HG03575 (cell line): ENCODE results near the gene ELOA.

Source experiments
- ATAC-seq: cut with Tn5 transposase; IDR thresholded peaks from one replicate; pipeline ENCODE4 v1.9.1; 2021; ENCODE audit not compliant: unreplicated experiment, insufficient number of reproducible peaks, low FRiP score; ENCODE audit errors: extremely low read depth

The ELOA gene, protein sequence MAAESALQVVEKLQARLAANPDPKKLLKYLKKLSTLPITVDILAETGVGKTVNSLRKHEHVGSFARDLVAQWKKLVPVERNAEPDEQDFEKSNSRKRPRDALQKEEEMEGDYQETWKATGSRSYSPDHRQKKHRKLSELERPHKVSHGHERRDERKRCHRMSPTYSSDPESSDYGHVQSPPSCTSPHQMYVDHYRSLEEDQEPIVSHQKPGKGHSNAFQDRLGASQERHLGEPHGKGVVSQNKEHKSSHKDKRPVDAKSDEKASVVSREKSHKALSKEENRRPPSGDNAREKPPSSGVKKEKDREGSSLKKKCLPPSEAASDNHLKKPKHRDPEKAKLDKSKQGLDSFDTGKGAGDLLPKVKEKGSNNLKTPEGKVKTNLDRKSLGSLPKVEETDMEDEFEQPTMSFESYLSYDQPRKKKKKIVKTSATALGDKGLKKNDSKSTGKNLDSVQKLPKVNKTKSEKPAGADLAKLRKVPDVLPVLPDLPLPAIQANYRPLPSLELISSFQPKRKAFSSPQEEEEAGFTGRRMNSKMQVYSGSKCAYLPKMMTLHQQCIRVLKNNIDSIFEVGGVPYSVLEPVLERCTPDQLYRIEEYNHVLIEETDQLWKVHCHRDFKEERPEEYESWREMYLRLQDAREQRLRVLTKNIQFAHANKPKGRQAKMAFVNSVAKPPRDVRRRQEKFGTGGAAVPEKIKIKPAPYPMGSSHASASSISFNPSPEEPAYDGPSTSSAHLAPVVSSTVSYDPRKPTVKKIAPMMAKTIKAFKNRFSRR

DNA sequence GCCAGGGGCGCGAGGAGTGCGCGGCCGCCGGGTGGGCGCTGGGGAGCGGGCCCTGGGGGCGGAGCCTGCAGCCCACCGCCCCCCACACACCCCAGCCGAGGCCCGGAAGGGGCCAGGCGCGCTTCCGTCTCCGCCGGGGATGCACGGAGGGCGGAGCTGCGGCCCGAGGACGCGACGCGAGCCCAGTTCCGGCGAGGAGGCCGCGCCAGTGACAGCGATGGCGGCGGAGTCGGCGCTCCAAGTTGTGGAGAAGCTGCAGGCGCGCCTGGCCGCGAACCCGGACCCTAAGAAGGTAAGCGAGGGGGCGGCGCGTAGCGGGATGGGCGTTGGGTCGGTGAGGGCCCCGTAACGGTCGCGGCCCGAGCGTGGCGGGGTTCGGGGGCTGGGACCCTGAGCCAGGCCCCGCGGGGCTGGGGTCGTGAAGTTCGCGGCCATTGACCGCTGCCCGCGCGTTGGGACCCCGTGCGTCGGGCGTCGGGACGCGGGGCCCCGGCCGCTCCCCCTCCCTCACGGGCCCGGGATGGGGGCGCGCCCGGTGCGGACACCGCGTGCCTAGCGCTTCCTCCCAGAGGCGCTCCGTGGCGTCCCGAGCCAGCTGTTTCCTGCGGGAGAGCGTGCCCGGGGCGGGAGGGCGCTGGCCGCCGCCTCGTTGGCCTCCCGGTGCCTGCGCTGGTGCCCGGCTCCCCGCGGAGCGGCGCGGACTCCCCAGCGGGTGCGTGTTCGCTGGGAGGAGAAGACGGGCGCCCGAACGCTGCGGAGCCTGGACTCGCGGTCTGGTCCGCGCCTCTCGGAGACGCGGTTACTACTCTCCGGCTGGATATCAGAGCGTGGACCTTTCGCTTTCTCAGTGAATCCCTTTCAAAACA, at the start of gene ELOA:
TSS of gene ELOA (plus strand) at position 185 of the 866 bp plus-strand sequence. CDS start at position 218, 33 bp downstream.
- no peak for ATAC-seq

DNA sequence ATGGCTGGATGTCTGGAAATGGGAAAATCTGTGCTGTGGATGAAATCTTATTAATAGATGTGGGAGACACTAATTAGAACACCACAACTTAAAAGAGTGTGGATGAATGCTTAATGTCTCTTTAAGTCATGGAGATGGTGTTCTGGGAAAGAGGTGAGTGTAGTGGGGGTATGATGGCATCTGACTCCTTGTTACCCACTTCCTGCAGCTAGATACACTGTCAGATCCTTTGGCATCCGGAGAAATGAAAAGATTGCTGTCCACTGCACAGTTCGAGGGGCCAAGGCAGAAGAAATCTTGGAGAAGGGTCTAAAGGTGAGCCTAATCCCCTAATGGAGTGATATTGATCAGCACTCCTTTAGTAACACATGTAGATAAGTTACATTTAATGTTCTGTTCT, 49.7 kb upstream of the ELOA start:
- no peak for ATAC-seq

DNA sequence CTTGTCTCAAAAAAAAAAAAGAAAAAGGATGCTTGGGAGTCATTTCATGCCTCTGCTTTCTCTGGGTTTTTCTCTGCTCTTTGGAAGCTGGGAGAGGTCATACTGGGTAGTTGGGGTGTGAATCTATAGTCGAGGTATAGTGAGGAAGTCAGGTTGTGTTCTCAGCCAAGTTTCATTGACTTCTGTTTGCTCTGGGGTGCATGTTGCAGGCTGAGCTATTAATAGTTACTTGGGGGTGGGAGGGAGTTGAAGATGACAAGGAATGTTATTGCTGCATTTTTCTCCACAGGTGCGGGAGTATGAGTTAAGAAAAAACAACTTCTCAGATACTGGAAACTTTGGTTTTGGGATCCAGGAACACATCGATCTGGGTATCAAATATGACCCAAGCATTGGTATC, 48.9 kb upstream of the ELOA start:
- ATAC-seq: no peak

DNA sequence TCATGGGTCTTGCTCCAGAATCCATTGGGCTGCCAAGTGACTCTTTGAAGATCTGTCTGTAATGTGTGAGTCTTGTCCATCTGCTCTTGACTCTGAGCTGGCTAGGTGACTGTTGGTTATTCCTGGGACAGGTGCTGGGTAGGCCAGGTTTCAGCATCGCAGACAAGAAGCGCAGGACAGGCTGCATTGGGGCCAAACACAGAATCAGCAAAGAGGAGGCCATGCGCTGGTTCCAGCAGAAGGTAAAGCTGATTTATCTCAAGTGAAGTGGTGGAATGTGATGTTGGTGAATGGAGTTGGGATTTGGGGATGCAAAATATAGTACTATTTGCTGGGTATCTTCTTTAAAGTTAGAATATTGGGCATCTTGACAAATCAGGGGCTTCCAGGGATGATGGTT, 47.6 kb upstream of the ELOA start:
- no peak for ATAC-seq

DNA sequence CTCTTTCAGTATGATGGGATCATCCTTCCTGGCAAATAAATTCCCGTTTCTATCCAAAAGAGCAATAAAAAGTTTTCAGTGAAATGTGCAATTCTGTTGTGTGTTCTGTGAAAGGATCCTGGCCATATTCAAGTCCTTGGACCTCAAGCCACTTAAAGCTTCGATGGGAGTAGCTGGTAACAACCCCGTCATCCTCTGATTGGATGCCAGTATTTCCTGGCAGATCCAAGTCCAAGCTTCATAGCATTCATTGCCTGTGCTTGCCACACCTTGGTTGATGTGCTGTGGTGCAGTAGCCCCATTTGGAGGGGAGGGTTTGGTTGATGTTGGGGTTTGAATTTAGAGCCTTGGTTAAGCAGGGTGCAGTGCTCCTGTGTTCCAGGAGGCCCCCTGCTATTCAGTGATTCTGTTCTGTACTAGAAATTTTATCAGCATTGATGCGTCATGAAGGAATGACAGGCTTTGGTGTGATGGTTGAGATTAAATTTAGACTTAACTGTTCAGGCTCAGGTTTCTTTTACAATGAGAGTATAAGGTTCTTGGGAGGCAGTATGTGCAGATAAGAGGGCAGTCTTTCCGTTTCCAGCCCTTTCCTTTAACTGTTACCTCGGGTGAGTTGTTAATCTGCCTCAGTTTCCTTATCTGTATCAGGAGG, 46.8 kb upstream of the ELOA start:
- ATAC-seq: no peak

DNA sequence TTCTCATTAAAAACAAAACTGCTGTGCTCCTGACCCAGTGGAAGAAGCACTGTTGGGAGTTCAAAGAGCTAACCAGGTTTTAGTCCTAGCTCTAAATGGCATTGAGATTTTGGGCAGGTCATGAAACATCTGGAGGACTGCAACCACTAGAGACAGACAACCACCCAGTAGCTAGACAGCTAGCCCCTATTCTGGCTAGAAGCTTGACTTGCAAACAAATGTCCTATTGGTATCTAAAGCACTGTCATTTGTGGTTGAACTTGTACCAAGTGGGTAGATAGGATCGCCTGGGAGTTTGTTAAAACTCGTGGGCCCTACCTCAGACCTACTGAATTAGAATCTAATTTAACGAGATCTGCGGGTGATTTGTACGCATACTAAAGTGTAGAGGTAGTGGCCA, 44.8 kb upstream of the ELOA start:
- no peak for ATAC-seq

DNA sequence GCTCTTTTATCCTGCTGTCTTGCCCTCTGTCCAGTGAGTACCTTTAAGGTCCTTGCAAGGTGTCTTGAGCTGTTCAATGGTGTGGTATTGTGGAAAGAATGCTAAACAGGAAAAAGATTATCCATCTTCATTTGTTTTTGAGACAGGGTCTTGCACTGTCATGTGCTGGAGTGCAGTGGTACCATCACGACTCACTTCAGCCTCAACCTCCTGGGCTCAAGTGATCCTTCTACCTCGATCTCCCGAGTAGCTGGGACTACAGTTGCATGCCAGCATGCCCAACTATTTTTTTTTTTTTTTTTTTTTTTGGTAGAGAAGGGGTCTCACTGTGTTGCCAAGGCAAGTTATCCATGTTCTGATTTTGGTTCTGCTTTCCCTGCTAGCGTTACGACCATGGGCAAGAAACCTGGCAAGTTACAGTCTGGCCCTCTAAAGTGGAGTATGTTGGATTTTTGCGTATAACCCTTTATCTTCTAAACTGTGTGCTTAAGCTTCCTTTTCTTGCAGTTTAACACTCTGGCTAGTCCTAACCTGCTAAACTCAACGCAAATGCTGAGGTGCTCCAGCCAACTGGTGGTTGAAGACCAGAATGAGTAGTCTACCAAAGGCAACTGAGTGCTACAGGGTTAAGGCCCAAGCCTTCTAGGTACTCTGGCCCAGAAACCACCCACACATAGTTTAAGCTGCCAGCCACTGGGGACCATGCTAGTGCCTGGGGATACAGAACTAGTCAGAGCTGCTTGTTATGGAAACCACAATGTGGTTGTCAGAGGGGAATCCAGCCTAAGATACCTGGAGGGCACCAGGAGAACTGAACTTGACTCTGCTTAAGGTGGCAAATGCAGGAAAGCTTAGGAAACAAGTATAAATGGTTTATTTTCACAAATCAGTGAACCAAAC, 43.7 kb upstream of the ELOA start:
- ATAC-seq: no peak

DNA sequence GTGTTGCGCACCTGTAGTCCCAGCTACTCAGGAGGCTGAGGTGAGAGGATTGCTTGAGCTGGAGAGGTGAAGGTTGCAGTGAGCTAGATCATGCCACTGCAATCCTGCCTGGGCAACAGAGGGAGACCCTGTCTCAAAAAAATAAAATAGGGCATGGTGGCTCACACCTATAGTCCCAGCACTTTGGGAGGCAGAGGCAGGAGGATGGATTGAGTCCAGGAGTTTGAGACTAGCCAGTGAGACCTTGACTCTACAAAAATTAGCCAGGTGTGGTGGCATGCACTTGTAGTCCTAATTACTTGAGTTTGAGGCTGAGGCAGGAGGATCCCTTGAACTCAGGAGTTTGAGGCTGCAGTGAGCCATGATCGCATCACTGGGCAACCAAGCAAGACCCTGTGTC, 42.0 kb upstream of the ELOA start:
- ATAC-seq: no peak

DNA sequence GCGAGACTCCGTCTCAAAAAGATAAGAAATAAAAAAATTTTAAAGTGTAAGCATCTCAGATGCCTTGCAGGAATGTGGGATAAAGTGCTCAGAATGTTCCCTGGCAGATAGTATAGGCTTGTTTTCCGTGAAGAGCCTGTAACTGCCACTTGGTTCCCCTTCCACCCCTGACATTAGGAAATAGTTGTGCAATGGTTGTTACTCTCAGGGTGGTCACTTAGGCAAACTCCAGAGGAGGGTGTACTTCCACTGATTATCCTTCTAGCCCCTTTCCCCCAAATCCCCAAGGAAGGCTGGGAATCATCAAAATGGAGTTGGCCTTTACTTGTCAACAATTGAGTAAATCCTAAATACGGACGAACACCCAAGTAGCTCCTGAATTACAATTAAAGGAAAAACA, 41.3 kb upstream of the ELOA start:
- ATAC-seq: no peak

DNA sequence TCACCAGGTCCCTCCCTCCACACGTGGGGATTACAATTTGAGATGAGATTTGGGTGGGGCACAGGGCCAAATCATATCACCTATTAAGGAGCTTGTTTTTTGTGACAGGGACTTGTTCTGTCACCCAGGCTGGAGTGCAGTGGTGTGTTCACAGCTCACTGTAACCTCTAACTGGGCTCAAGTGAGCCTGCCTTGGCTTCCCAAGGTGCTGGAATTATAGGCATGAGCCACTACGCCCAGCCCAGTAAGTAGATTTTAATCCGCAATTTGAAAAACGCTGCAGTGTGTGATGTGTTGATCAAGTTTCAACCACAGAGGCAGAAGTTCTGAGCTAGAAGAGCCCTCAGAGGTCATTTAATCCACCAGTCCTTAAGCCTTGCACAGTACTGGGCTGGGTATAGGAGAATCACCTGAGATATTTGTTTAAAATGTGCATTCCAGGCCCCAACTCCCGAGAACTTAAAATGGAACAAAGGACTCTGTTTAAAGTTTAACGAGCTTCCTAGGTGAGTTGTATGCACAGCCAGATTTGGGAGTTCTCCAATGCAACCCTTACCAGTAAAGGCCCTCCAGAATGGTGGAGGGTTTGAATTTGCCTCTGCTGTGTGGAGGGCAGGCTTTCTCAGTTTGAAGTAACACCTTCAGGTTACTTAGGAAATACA, 38.3 kb upstream of the ELOA start:
- ATAC-seq: no peak

DNA sequence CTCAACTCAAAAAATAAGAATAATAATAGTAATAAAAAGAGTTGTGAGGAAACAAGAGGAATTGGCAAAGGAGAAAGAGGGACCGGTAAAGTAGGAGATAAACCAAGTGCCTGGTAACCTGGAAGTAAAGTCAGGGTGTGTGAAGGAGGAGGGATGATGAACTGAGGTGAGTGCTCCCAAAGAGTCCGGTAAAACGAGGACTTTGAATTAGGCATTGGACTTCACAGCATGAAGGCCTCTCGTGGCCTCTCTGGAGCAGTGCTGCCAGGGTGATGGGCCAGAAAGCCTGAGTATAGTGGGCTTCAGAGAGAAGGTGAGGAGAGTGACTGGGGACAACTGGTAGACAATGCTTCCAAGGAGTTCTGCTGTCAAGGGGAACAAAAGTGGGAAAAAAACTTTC, 34.0 kb upstream of the ELOA start:
- no peak for ATAC-seq

DNA sequence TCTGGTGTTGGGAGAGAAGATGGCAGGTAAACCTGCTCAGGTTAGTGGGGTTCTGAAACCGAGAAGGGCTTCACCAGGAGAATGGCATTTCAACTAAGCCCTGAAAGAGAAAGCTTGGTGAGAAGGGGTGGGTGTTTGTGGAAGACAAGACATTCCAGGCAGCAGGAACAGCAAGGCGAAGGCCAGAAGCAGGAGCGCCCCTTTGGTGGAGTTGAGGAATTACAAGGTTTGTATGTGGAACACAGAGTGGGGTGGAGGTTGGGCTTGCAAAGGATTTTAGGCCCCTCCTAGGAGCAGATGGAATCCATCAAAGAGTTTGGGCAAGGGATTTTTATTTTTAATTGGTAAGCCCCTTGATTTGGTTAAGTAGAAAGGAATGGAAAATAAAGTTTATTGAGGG, 24.8 kb upstream of the ELOA start:
- no peak for ATAC-seq

DNA sequence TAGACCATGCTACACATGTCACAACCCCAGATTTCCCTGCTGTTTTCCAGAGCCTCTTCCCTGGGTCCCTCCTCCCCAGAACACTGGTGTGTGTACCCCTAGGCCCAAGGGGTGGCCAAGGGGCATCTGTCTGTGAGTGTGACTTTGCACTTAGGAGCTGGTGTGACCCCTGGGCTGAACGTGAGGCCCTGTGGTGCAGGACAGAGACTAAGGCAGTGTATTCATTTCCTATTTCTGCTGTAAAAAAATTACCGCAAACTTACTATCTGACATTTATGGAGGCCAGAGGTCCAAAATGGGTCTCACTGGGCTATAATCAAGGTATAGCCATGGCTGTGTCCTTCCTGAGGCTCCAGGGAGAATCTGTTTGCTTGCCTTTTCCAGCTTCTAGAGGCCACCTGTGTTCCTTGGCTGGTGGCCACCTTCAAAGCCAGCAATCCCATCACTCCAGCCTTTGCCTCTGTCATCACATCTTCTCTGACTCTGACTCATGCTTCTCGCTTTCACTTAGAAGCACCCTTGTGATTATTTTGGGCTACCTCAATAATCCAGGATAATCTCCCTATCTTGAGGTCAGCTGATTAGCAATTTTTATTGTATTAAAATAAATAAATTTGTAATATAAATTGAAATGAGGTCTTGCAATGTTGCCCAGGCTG, 24.0 kb upstream of the ELOA start:
- no peak for ATAC-seq

DNA sequence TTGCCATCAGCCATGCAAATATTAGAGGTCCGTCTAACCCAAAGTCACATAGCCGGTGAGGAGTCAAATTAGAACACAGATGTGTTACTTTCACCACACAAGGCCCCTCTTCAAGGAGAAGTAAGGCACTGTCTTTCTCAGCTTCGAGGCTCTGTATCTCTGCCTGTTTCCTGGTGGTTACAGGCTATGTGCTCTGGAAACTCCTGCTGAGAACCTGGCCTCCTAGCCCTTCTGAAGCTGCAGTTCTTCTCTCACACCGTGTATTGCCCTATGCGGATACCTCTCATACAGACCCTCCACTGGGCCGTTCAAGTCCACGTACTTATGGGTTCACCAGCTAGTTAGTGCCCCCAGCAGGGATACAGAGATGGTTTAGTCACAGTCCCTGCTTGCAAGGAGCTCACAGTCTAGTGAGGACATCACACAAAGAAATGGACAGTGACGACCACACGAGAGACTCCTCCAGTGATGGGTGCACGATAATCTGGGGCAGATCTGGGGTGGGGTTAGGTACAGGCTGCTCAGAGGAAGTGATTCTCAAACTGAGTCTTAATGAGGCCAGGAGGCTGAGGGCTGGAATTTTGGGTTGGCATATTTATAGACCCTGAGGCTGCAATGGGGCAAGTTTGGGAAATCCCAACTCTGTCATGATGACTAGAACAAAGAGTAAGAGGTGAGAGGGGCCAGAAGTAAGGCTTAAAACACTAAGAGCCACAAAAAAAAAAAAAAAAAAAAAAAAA, 22.8 kb upstream of the ELOA start:
- peak; percentile 36 for ATAC-seq

DNA sequence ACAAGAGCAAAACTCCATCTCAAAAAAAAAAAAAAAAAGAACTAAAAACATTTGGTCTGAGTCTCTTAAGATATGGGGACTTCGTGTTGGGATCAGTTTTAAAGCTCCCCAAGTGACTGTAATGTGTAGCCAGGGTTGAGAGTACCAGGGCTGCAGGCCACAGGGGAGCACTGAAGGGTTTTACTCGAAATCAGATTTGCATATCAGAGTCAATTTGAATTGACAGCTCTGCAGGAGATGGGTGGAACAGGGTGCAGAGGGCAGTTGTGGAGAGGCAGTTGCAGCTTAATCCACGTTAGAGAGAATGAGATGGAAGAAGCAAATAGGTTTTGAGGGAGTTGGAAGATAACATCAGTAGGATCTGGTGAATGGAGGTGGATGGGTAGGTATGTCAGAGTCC, 20.6 kb upstream of the ELOA start:
- ATAC-seq: no peak

DNA sequence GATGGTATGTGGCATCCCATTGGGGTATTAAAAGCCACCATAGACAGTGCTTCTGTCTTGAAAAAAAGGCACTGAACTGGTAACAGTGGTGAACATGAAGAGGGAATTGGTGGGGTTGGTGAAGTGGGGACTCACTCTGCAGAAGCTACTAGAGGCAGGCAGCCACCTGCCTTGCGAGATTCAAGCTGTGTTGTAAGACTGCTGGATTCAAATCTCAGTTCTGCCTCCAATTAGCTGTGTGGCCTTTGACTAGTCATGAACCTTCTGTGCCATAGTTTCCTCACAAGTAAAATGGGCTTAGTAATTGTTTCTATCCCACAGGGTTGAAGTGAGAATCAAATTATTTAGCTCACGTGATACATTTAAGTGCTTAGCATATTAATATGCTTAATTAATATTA, 16.6 kb upstream of the ELOA start:
- ATAC-seq: no peak
